Measurements from ENCODE around the gene C20orf144. TPM values are rescaled to one million over a fixed set of nuclear protein-coding genes. Genes with fewer than 3 reads are reported as not detected.
"Not testable (repeated sequence)": the region's sequence is repeated elsewhere in the genome, so short reads cannot be mapped to it uniquely, and the experiment has no call there.

C20orf144 gene
- total RNA-seq, 2 donors from 2014 or later: 0.66 TPM; not detected in 1

GRCh38 chr20:33626190-33626589 is 35.9 kb upstream of the C20orf144 start:
- H3K4me1 ChIP-seq: no peaks in the 10 kb centered on the region
- WGBS, 2 donors: 92 to 93% methylated on average over 4 of the region's 4 CpGs
- ATAC-seq (no peak), DNase-seq (no peak)
- no peak overlapping the region for H3K27ac ChIP-seq
- H3K27me3 ChIP-seq: no peaks in the 10 kb centered on the region
- H3K36me3 ChIP-seq (replicated peaks in 1 of 2; ENCODE audit: insufficient read depth in 1 of 2, low read depth in 2 of 2): peaks cover 0 to 17% of the 10 kb centered on the region in 2 donors
- no peak for TF ChIP-seq CTCF (IDR thresholded peaks at IDR 0.05)
- TF ChIP-seq POLR2A (IDR thresholded peaks at IDR 0.05): no peak
- intact Hi-C loops (cut with DNase I): no loop called here
- no peak overlapping the region for H3K4me3 ChIP-seq
- no peaks in the 10 kb centered on the region for H3K9me3 ChIP-seq

GRCh38 chr20:33627577-33628216 is 34.4 kb upstream of the C20orf144 start:
- H3K27ac ChIP-seq: no peak overlapping the region
- H3K27me3 ChIP-seq: no peaks in the 10 kb centered on the region
- no peak overlapping the region for H3K4me3 ChIP-seq
- H3K4me1 ChIP-seq: no peaks in the 10 kb centered on the region
- DNase-seq (no peak), ATAC-seq (no peak)
- H3K9me3 ChIP-seq: no peaks in the 10 kb centered on the region
- intact Hi-C loops (cut with DNase I): no loop called here
- H3K36me3 ChIP-seq (replicated peaks in 1 of 2; ENCODE audit: insufficient read depth in 1 of 2, low read depth in 2 of 2): peaks cover 0 to 17% of the 10 kb centered on the region in 2 donors
- 96 to 98% methylated on average over 4 of the region's 4 CpGs for WGBS, 2 donors
- no peak for TF ChIP-seq CTCF (IDR thresholded peaks at IDR 0.05)
- TF ChIP-seq POLR2A (IDR thresholded peaks at IDR 0.05): no peak

- intact Hi-C loops (cut with DNase I): no loop called here
- no peak overlapping the region for H3K27ac ChIP-seq
- peaks cover 0 to 10% of the 10 kb centered on the region in 2 donors for H3K36me3 ChIP-seq (replicated peaks in 1 of 2; ENCODE audit: insufficient read depth in 1 of 2, low read depth in 2 of 2)
- H3K27me3 ChIP-seq: no peaks in the 10 kb centered on the region
- H3K9me3 ChIP-seq: no peaks in the 10 kb centered on the region
- ATAC-seq (no peak), DNase-seq (no peak)
- no peaks in the 10 kb centered on the region for H3K4me1 ChIP-seq
- no peak overlapping the region for H3K4me3 ChIP-seq
- TF ChIP-seq POLR2A (IDR thresholded peaks at IDR 0.05): no peak
- WGBS, 2 donors: 92 to 93% methylated on average over 10 of the region's 10 CpGs
Measured at GRCh38 chr20:33629533-33629932, 32.6 kb upstream of the C20orf144 start.

- H3K9me3 ChIP-seq: no peaks in the 10 kb centered on the region
- no peak overlapping the region for H3K4me3 ChIP-seq
- DNase-seq (no peak), ATAC-seq (no peak)
- 88 to 96% methylated on average over 5 of the region's 5 CpGs for WGBS, 2 donors
- H3K4me1 ChIP-seq: no peaks in the 10 kb centered on the region
- H3K27me3 ChIP-seq: no peaks in the 10 kb centered on the region
- H3K27ac ChIP-seq: no peak overlapping the region
- no peak for TF ChIP-seq POLR2A (IDR thresholded peaks at IDR 0.05)
- no peak for TF ChIP-seq CTCF (IDR thresholded peaks at IDR 0.05)
- intact Hi-C loops (cut with DNase I): no loop called here
- peaks cover 0 to 7% of the 10 kb centered on the region in 2 donors for H3K36me3 ChIP-seq (replicated peaks in 1 of 2; ENCODE audit: insufficient read depth in 1 of 2, low read depth in 2 of 2)
Measured at GRCh38 chr20:33629979-33630378, 32.1 kb upstream of the C20orf144 start.

- TF ChIP-seq CTCF (IDR thresholded peaks at IDR 0.05): no peak
- no peak for TF ChIP-seq POLR2A (IDR thresholded peaks at IDR 0.05)
- 79 to 82% methylated on average over 4 of the region's 4 CpGs for WGBS, 2 donors
- DNase-seq (no peak), ATAC-seq (no peak)
- Histone ChIP-seq H3K4me3 (no peak overlapping the region), H3K4me1 (no peaks in the 10 kb centered on the region), H3K9me3 (no peaks in the 10 kb centered on the region), H3K27me3 (no peaks in the 10 kb centered on the region), H3K27ac (no peak overlapping the region), H3K36me3 (replicated peaks in 1 of 2; ENCODE audit: insufficient read depth in 1 of 2, low read depth in 2 of 2) (peaks cover 0 to 7% of the 10 kb centered on the region in 2 donors)
- intact Hi-C loops (cut with DNase I): no loop called here
Measured at GRCh38 chr20:33630507-33630906, 31.6 kb upstream of the C20orf144 start.

- DNase-seq; H3K4me3 ChIP-seq; intact Hi-C loops (cut with DNase I); H3K9me3 ChIP-seq; ATAC-seq; H3K4me1 ChIP-seq; H3K27me3 ChIP-seq; H3K36me3 ChIP-seq (replicated peaks in 1 of 2; ENCODE audit: insufficient read depth in 1 of 2, low read depth in 2 of 2); H3K27ac ChIP-seq: not testable (repeated sequence)
- 80 to 82% methylated on average over 4 of the region's 4 CpGs for WGBS, 2 donors
Measured at GRCh38 chr20:33631910-33632309, 30.2 kb upstream of the C20orf144 start.

Data from body of pancreas (tissue), 4 donors.